Naive thymus-derived CD4-positive, alpha-beta T cell (primary cell): ENCODE measurements around the gene SYCE1. TPM values are rescaled to one million over a fixed set of nuclear protein-coding genes. Genes with fewer than 3 reads are reported as not detected.
A peak's percentile ranks its signal among the peaks of the same experiment; 100 is the strongest.
"Not testable (repeated sequence)": the region's sequence is repeated elsewhere in the genome, so short reads cannot be mapped to it uniquely, and the experiment has no call there.

Source experiments
- ATAC-seq: fragments of 150-1000 bp; cut with Tn5 transposase; 2 replicates; pipeline ENCODE4 v1.10.0; 2021; ENCODE audit warnings: mild to moderate bottlenecking, moderate library complexity
- CTCF ChIA-PET: fragments of 350-600 bp; sonication (Branson Sonifier 250); formaldehyde crosslinking; loops from one replicate; lab custom pipeline; 2021; ENCODE audit warnings: antibody characterized with exemption; lab: Charles Lee
- POLR2A ChIA-PET: fragments of 350-600 bp; sonication (Branson Sonifier 250); formaldehyde crosslinking; loops from one replicate; lab custom pipeline; 2021; ENCODE audit warnings: antibody characterized with exemption, inconsistent platforms; lab: Charles Lee
- DNase-seq, 9 donors: peaks; one replicate each; pipeline versions ENCODE4 v3.0.0 to v3.0.0-alpha.2; 2020 to 2022; ENCODE audit warnings: mixed read lengths in 1 of 9
- H3K27ac ChIP-seq: one replicate; pipeline ENCODE4 v1.7.0; 2013; ENCODE audit warnings: mild to moderate bottlenecking, low read depth, low read length, moderate library complexity
- H3K27me3 ChIP-seq, 2 donors: one replicate each; pipeline ENCODE4 v1.7.0; 2013; ENCODE audit warnings: low read length in 2 of 2, mild to moderate bottlenecking in 2 of 2, moderate library complexity in 2 of 2; ENCODE audit not compliant: control insufficient read depth in 2 of 2, insufficient read depth in 2 of 2
- H3K36me3 ChIP-seq, 3 experiments: 1 replicate in 2 of 3; 2 replicates in 1 of 3; pipeline ENCODE4 v1.7.0; 2013; ENCODE audit warnings: low read length in 3 of 3, mild to moderate bottlenecking in 3 of 3, moderate library complexity in 1 of 3; ENCODE audit not compliant: insufficient read depth in 3 of 3, control insufficient read depth in 2 of 3
- H3K4me1 ChIP-seq, 2 donors: one replicate each; pipeline ENCODE4 v1.7.0; 2013; ENCODE audit warnings: low read length in 2 of 2, mild to moderate bottlenecking in 2 of 2, moderate library complexity in 1 of 2; ENCODE audit not compliant: control insufficient read depth in 2 of 2, insufficient read depth in 2 of 2
- H3K4me3 ChIP-seq: 2 replicates; pipeline ENCODE4 v1.7.0; 2013; ENCODE audit warnings: mild to moderate bottlenecking, low read length
- H3K9me3 ChIP-seq, 3 experiments: 1 replicate in 2 of 3; 2 replicates in 1 of 3; pipeline ENCODE4 v1.7.0; 2013; ENCODE audit warnings: low read length in 3 of 3; ENCODE audit not compliant: control insufficient read depth in 2 of 3
- H3K27ac Mint-ChIP-seq, 9 donors: one replicate each; pipeline ENCODE4 v1.8.0; 2020 to 2022; ENCODE audit warnings: mixed read lengths in 9 of 9, mild to moderate bottlenecking in 8 of 9, moderate library complexity in 5 of 9, inconsistent platforms in 2 of 9
- H3K27me3 Mint-ChIP-seq, 5 donors: one replicate each; pipeline ENCODE4 v1.8.0; 2021 to 2022; ENCODE audit warnings: mixed read lengths in 5 of 5, mild to moderate bottlenecking in 1 of 5
- H3K36me3 Mint-ChIP-seq, 5 donors: one replicate each; pipeline ENCODE4 v1.8.0; 2020 to 2022; ENCODE audit warnings: mixed read lengths in 5 of 5, mild to moderate bottlenecking in 3 of 5, inconsistent platforms in 1 of 5
- H3K4me1 Mint-ChIP-seq, 7 donors: one replicate each; pipeline ENCODE4 v1.8.0; 2020 to 2022; ENCODE audit warnings: mixed read lengths in 7 of 7, mild to moderate bottlenecking in 3 of 7, inconsistent platforms in 1 of 7
- H3K4me3 Mint-ChIP-seq, 10 donors: one replicate each; pipeline ENCODE4 v1.8.0; 2020 to 2022; ENCODE audit warnings: mild to moderate bottlenecking in 10 of 10, mixed read lengths in 10 of 10, moderate library complexity in 6 of 10, inconsistent platforms in 2 of 10
- H3K9me3 Mint-ChIP-seq, 11 donors: one replicate each; pipeline ENCODE4 v1.8.0; 2020 to 2022; ENCODE audit warnings: mixed read lengths in 11 of 11, mild to moderate bottlenecking in 4 of 11, inconsistent platforms in 1 of 11, moderate library complexity in 1 of 11
- intact Hi-C, 2 donors: fragments of 100-400 bp; cut with micrococcal nuclease; formaldehyde crosslinking; loops; one replicate each; pipeline ENCODE4 v1.15.1; 2023
- polyA plus RNA-seq, 2 donors: library from polyadenylated mRNA; unstranded; fragments of 300-500 nt; fragmentation: Illumina TruSeq; gene quantifications; one replicate each; pipeline ENCODE4 v1.2.3, GENCODE V29; 2021
- total RNA-seq, 6 experiments: library from RNA in 5 of 6; stranded (reverse) in 5 of 6; gene quantifications; 1 replicate in 5 of 6; 2 replicates in 1 of 6; pipeline ENCODE4 v1.2.3 and lab custom pipeline; 2021 to 2026

The SYCE1 gene
- total and polyA plus RNA-seq, 7 experiments from 2014 or later = 0.22 to 0.61 (median 0.32) TPM; not detected in 3

DNA sequence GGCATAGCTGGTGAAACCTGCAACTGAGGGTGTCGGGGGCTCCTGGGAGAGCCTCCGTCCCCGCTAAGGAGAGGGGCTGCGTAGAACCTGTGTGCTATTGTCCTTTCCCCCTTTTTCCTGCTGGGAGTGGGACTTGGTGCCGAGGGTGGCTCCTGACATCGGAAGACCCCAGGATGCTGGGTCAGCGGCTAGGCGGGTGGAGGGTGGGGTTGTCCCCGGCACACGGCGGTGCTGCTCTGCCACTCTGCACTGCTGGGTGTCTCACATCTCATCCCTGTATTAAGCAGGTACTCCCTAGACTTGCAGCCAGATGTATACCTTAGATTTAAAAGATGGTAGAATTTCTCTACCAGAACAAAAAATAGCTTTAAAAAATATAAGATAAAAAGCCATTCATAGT lies 6.7 kb upstream of the SYCE1 start:
- peaks cover 0 to 25% (median 13%) of the 10 kb centered on the region in 11 donors for H3K9me3 Mint-ChIP-seq
- H3K36me3 ChIP-seq, H3K27ac Mint-ChIP-seq, ATAC-seq, H3K4me3 Mint-ChIP-seq, H3K4me3 ChIP-seq, H3K27ac ChIP-seq, H3K4me1 Mint-ChIP-seq, H3K4me1 ChIP-seq, H3K27me3 ChIP-seq, DNase-seq, H3K36me3 Mint-ChIP-seq, CTCF ChIA-PET, intact Hi-C loops: not testable (repeated sequence)
- POLR2A ChIA-PET = interaction anchor here (0.6 kb wide), 1 partner anchor 270 kb away, joined by 6 read pairs; no protein-coding TSS in a partner anchor
- H3K9me3 ChIP-seq = peaks cover 0 to 12% (median 0%) of the 10 kb centered on the region in 3 experiments
- peaks cover 0 to 10% (median 0%) of the 10 kb centered on the region in 5 donors for H3K27me3 Mint-ChIP-seq

DNA sequence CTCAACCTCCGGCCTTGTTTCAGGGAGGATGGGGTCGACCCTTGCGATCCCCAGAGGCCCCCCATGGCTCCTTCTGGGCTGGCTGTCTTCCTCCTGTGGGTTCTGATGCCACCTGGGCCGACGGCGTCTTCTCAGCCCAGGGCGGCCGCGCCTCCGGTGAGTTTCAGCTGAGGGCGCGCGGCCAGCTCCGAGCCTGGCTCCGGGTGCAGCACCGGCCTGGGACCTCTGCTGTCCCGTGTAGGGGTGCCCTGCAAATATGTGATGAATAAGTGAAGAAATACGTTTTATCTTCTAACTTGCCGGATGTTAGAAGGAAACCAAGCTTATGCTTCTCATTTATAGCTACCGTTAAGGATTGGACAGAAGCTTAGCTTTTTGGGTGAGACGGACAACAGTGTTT lies 4.4 kb upstream of the SYCE1 start:
- POLR2A ChIA-PET, H3K27me3 ChIP-seq, H3K27ac Mint-ChIP-seq, H3K4me1 ChIP-seq, DNase-seq, intact Hi-C loops, H3K27ac ChIP-seq, ATAC-seq, H3K36me3 ChIP-seq, CTCF ChIA-PET, H3K4me3 ChIP-seq, H3K36me3 Mint-ChIP-seq, H3K4me1 Mint-ChIP-seq: not testable (repeated sequence)
- H3K9me3 Mint-ChIP-seq = peaks cover 0 to 30% (median 13%) of the 10 kb centered on the region in 11 donors
- H3K9me3 ChIP-seq = peaks cover 0 to 21% (median 0%) of the 10 kb centered on the region in 3 experiments
- peak overlapping the region in 1 of 10 donors; percentile 61 for H3K4me3 Mint-ChIP-seq
- peaks cover 0 to 14% (median 4%) of the 10 kb centered on the region in 5 donors for H3K27me3 Mint-ChIP-seq

DNA sequence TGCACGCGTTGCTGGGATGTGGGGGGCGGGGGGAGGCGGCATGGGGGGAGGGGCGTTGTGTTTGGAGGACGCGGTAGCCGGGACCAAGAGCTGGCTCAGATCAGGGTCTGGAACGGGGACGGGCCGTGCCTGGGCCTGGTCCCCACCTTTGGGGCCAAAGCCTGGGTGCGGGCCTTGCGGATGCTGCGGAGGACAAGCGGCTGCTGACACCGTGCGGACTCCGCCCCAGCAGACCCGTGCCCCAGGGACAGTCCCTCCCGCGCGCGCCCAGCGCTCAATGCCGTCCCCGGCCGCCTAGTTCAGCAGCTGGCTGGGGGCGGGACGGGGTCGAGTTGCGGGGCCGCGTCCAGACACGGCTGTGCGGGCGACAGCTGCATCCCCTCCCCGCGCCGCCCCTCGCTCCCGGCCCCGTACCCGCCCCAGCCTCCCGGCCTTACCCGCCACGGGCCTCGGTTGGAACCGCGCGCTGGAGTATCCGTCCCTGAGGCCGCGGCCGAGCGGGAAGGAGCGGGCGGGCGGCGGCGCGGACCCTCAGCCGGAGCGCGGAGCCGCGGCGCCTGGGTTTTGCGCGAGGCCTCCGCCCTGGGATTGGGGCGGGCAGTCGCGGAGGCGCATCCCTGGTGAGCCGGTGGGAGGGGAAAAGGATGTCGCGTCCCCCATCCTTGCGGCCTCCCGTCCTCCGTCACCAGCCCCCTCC lies 3.6 kb upstream of the SYCE1 start:
- CTCF ChIA-PET, POLR2A ChIA-PET, H3K27ac Mint-ChIP-seq, H3K4me1 ChIP-seq, H3K36me3 Mint-ChIP-seq, H3K27ac ChIP-seq, H3K4me1 Mint-ChIP-seq, H3K27me3 ChIP-seq, ATAC-seq, intact Hi-C loops, DNase-seq, H3K36me3 ChIP-seq, H3K4me3 ChIP-seq, H3K4me3 Mint-ChIP-seq: not testable (repeated sequence)
- Mint-ChIP-seq H3K9me3 (peaks cover 0 to 31% (median 12%) of the 10 kb centered on the region in 11 donors), H3K27me3 (peaks cover 0 to 19% (median 10%) of the 10 kb centered on the region in 5 donors)
- peaks cover 0 to 21% (median 0%) of the 10 kb centered on the region in 3 experiments for H3K9me3 ChIP-seq

DNA sequence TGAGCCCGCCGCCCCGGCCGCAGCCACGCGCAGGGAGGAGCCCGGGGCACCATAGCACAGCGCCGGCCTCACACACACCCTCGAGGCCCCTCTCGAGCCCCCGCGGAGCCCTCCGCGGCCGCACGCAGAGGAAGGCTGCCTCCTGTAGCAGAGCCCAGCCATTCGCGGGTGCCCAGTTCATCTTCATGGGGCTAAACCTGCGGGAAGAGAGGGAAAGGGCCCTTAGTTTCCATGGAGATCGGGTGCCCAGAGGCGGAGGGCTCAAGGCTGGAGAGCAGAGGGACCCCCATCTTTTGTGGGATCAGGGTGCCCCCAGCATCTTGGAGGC lies 2.9 kb upstream of the SYCE1 start:
- Histone ChIP-seq H3K4me3 (no peak overlapping the region), H3K9me3 (peaks cover 0 to 14% (median 0%) of the 10 kb centered on the region in 3 experiments), H3K4me1 (no peaks in the 10 kb centered on the region), H3K27ac (no peak overlapping the region), H3K36me3 (no peaks in the 10 kb centered on the region), H3K27me3 (no peaks in the 10 kb centered on the region)
- peaks cover 0 to 24% (median 10%) of the 10 kb centered on the region in 11 donors for H3K9me3 Mint-ChIP-seq
- H3K27ac Mint-ChIP-seq = no peak overlapping the region
- no peaks in the 10 kb centered on the region for H3K4me1 Mint-ChIP-seq
- H3K27me3 Mint-ChIP-seq = peaks cover 0 to 19% (median 10%) of the 10 kb centered on the region in 5 donors
- H3K36me3 Mint-ChIP-seq = peaks cover 0 to 6% (median 0%) of the 10 kb centered on the region in 5 donors
- ChIA-PET POLR2A (no interaction called here), CTCF (no interaction called here)
- intact Hi-C loops = no loop called here
- H3K4me3 Mint-ChIP-seq = no peak overlapping the region
- ATAC-seq = no peak
- DNase-seq = no peak

DNA sequence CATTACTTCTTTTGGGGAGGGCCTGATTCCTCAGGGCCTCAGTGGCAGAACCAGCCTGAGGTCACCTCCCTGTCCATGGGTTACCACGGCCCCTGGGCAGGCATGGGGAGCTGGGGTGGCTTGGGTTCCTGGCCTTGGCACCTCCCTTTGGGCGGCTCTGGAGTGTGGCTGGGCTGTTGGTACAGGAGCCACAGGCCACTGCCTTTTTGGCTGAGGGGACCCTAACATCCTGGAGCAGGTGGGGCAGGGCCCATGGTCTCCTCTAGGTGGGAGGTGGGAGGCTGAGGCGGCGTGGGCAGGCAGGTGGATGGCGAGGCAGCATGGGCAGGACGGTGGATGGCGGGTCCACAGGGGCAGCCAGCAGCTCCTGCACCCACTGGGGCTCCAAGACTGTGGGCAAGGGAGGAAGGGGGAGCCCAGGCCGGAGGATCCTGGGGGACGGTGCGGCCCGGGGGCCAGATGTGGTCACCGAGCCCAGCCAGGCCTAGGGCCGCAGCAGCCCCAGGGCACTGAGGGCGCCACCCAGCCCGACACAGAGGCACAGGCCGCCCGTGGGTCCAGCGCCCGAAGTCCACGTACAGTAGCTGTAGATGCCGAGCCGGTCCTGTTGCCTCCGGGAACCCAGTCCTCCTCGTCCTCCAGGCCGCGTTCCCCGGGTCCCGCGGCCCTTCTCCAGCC lies 2.4 kb upstream of the SYCE1 start:
- peaks cover 0 to 9% (median 0%) of the 10 kb centered on the region in 3 experiments for H3K9me3 ChIP-seq
- intact Hi-C loops = no loop called here
- POLR2A ChIA-PET = no interaction called here
- no peaks in the 10 kb centered on the region for H3K27me3 ChIP-seq
- no peak overlapping the region for H3K4me3 ChIP-seq
- CTCF ChIA-PET = no interaction called here
- ATAC-seq = no peak
- H3K36me3 ChIP-seq = no peaks in the 10 kb centered on the region
- DNase-seq = no peak
- H3K4me3 Mint-ChIP-seq = no peak overlapping the region
- no peak overlapping the region for H3K27ac Mint-ChIP-seq
- H3K4me1 ChIP-seq = no peaks in the 10 kb centered on the region
- H3K27me3 Mint-ChIP-seq = peaks cover 0 to 19% (median 9%) of the 10 kb centered on the region in 5 donors
- H3K36me3 Mint-ChIP-seq = peaks cover 0 to under 1% (median 0%) of the 10 kb centered on the region in 5 donors
- no peaks in the 10 kb centered on the region for H3K4me1 Mint-ChIP-seq
- H3K27ac ChIP-seq = no peak overlapping the region
- H3K9me3 Mint-ChIP-seq = peaks cover 0 to 19% (median 5%) of the 10 kb centered on the region in 11 donors

DNA sequence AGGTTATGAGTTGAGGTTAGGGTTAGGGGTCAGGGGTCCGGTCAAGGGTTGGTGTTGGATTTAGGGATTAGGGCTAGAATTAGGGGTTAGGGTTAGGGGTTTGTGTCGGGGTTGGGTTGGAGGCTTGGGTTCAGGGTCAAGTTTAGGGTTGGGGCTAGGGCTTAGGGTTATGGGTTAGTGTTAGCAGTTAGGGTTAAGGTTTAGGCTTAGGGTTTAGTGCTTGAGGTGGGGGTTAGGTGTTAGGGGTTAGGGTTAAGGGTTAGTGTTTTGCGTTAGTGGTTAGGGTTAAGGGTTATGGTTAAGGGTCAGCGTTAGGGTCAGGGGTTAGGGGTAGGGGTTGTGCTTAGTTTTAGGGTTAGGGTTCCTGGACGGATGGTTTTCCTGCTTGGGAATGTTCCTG lies 1.7 kb upstream of the SYCE1 start:
- POLR2A ChIA-PET = no interaction called here
- ATAC-seq = no peak
- Histone ChIP-seq H3K4me3 (no peak overlapping the region), H3K27ac (no peak overlapping the region), H3K9me3 (peaks cover 0 to 9% (median 0%) of the 10 kb centered on the region in 3 experiments), H3K4me1 (no peaks in the 10 kb centered on the region), H3K36me3 (no peaks in the 10 kb centered on the region), H3K27me3 (no peaks in the 10 kb centered on the region)
- no peak overlapping the region for H3K27ac Mint-ChIP-seq
- CTCF ChIA-PET = no interaction called here
- intact Hi-C loops = no loop called here
- DNase-seq = no peak
- H3K9me3 Mint-ChIP-seq = peaks cover 0 to 17% (median 5%) of the 10 kb centered on the region in 11 donors
- H3K4me1 Mint-ChIP-seq = no peaks in the 10 kb centered on the region
- H3K36me3 Mint-ChIP-seq = no peaks in the 10 kb centered on the region
- peaks cover 0 to 19% (median 9%) of the 10 kb centered on the region in 5 donors for H3K27me3 Mint-ChIP-seq
- H3K4me3 Mint-ChIP-seq = no peak overlapping the region
